Epithelial cell of esophagus (primary cell): Measurements from ENCODE around the gene MBOAT2.
A peak's percentile ranks its signal among the peaks of the same experiment; 100 is the strongest.

ENCODE experiments used
- DNase-seq: peaks from one replicate; pipeline ENCODE4 v3.0.0; 2010; ENCODE audit warnings: low read depth
- H3K4me3 ChIP-seq: 2 replicates; pipeline ENCODE4 v1.5.1; 2011; ENCODE audit warnings: mild to moderate bottlenecking, low read length, control low read depth
- CTCF ChIP-seq: IDR thresholded peaks from 2 replicates; pipeline ENCODE4 v1.5.1; 2011; ENCODE audit warnings: low read depth, mild to moderate bottlenecking, low read length, control low read depth, inconsistent platforms; ENCODE audit not compliant: insufficient read depth; ENCODE audit errors: missing control alignments

The MBOAT2 gene

GRCh38 chr2:8870441-8870840 is 133.0 kb downstream of the MBOAT2 start:
- DNase-seq: no peak
- H3K4me3 ChIP-seq: no peak overlapping the region
- TF ChIP-seq CTCF: no peak

- no peak overlapping the region for H3K4me3 ChIP-seq
- TF ChIP-seq CTCF: no peak
- no peak for DNase-seq
Measured at GRCh38 chr2:8867363-8867762, 136.1 kb downstream of the MBOAT2 start.

GRCh38 chr2:8863331-8863953 is 140.0 kb downstream of the MBOAT2 start:
- no peak for DNase-seq
- no peak for TF ChIP-seq CTCF
- no peak overlapping the region for H3K4me3 ChIP-seq

GRCh38 chr2:8862230-8862629 is 141.3 kb downstream of the MBOAT2 start:
- H3K4me3 ChIP-seq: no peak overlapping the region
- TF ChIP-seq CTCF: no peak
- no peak for DNase-seq

GRCh38 chr2:8861797-8862196 is 141.7 kb downstream of the MBOAT2 start:
- H3K4me3 ChIP-seq: no peak overlapping the region
- DNase-seq: no peak
- TF ChIP-seq CTCF: no peak

- no peak overlapping the region for H3K4me3 ChIP-seq
- no peak for TF ChIP-seq CTCF
- peak; percentile 71 for DNase-seq
Measured at GRCh38 chr2:8860239-8860638, 143.2 kb downstream of the MBOAT2 start.

GRCh38 chr2:8858910-8859309 is 144.6 kb downstream of the MBOAT2 start:
- no peak for DNase-seq
- H3K4me3 ChIP-seq: no peak overlapping the region
- TF ChIP-seq CTCF: no peak
